ENCODE measurements around the gene MRPS26.

MRPS26 gene

DNA sequence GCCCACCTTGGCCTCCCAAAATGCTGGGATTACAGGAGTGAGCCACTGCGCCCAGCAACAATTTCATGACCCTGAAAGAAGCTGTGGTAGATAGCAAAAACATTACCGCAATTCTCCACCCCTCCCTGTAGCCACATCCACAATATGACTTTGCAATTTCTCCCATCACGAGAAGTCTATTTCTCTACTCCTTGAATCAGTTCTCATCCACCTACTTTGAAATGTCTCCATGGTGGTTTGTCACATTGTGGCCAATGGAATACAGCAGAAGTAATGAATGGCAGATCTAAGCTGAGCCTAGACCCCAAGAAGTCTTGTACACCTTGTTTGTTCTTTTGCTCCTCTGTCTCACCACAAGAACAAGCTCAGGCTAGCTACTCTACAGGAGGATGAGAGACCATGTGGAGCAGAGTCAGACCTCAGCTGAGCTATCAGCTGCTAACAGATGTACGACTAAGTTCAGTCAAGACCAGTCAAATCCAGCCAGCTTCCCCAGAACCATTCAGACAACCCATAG lies 31.8 kb downstream of the MRPS26 start:
- DNase-seq = no peak

DNA sequence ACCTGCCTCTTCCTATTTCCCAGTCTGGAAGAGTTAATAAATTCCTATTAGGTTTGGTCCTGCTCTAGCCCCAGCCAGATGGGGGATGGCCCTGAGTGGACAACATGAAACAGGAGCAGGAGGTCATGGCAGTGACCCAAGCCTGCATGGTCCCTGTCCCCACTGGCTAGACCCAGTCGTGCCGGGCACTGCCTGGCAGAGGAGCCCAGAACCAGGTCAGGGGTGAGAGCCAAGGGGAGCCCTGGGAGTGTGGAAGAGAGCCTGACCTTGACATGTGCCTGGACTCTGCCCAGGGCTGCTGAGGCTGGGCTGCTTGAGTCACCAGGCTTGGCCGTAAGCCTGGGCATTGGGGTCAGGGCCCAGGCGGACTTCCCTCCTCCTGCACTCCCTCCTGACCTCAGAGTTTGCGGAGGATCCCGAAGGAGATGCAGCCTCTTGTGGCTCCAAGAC lies 35.1 kb downstream of the MRPS26 start:
- no peak for DNase-seq

DNA sequence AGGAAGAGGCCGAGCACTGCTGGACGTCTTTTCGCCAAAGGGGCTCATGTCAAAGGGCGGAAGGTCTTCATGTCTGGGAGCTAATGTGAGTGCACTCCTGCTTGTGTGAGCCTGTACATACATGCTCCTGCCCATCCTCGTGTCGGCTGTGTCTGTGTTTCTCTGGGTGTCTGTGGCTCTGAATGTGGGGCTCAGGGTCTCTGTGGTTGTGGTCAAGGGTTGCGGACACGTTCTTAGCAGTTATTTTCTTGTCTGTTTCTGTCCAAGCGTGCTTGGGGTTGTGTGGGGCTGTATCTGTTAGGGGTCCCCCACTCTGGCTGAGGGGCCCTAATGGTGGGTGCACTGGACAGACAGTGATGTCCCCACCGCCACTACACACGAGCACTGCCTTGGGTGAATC lies 35.8 kb downstream of the MRPS26 start:
- DNase-seq = no peak

DNA sequence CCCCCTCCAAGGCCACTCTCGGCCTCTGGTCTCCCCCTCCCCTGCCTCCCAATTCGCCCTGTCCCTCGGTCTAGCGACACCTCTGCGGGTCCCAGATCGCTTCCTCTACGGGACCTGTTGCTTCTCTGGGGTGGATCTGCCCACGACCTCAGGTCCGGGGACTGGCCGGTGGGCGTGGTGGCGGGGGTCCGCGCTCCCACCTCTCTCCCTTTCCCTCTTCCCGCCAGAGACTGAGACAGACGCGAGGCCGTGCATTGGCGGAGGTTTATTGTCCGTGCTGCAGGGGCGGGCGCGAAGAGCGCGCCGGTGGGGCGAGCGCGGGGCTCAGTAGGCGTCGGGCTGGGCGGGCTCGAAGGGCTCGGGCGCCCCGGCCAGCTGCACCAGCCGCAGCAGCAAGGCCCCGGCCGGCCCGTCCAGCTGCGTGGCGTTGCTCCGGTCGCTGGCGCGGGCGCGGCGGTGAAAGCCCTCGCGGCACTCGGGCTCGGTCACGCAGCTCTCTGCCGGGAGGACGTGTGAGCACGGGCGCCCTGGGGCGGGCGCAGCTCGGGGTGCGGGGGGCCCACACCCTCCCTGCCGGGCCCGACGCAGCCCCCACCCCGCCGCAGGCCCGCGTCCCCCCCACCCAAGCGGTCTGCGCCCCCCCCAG lies 36.6 kb downstream of the MRPS26 start:
- no peak for DNase-seq

DNA sequence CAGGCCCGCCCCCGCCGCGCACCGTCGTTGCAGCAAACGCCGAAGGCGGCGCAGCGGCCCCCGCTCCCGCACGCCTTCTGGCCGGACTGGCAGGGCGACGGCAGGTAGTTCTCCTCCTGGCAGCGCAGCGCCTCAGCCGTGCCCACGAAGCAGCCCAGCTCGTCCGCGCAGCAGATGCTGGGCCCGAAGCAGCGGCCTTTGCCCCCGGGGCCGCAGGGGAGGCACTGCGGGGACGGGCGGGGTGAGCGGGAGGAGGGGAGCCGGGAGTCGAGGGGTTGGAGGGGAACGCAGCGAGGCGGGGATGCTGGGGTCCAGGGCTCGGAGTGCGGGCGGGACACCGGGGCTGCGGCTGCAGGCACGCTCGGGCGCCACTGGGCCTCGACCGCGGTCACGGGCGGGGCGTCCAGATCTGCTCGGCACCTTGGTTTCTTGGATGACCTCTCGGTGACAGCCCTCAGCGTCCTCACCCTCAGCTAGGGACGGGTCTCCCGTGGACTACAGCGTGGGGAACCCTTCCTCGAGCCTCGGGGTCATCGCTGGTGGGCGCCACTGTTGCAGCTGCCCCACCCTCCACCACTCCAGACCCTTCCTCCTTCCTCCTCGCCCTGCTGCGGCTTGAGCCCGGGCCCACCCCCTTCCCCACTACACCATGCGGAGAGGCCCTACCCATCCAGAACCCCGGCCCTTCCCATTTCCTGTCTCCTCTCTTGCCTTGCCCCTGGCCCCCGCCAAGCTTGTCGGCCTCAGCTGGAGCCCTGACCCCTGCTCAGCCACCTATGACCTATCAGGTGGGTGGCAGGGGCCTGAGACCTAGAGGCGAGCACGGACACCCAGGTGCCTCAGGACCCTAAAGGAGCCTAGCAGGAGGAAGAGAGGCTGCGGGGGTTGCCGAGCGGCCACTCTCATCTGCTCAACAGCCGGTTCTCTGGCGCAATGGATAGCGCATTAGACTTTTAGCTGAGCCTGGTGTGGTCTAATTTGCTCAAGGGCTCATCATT lies 37.4 kb downstream of the MRPS26 start:
- no peak for DNase-seq

DNA sequence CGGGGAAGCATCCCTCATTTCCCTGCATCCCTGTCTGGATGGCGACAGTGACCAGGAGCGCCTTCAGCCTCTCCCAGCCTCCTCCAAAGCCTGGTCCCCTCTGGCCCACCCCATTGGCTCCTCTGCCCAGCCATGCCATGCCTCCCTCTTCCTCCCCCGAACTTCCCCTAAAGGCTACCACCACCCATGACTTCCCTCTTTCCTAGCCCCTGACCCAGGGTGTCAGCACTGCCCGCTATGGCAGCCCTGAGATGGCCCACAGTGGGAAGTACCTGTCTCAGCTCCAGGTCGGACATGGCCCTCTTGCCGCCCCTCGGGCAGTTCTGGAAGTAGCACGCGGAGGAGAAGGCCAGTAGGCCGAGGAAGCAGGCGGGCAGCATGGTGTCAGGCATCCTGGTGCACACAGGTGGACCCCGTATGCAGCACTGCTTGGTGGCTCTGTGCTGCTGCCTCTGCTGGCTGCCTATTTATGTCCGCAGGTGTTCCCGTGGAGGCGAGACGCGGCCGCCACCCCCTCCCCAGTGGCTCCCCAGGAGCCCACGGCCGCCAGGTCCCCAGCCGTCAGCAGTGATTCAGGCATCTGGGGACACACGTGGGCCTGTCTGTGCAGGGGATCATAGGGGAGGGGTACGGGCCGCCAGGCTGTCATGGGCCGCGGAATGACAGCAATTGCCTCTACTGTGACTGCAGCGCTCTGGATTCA lies 38.6 kb downstream of the MRPS26 start, which contains the start of gene AVP:
Gene AVP, minus strand, starts transcription at position 442 of the 703 bp plus-strand sequence. Its CDS starts 50 bp downstream, at position 392.
- DNase-seq = no peak

DNA sequence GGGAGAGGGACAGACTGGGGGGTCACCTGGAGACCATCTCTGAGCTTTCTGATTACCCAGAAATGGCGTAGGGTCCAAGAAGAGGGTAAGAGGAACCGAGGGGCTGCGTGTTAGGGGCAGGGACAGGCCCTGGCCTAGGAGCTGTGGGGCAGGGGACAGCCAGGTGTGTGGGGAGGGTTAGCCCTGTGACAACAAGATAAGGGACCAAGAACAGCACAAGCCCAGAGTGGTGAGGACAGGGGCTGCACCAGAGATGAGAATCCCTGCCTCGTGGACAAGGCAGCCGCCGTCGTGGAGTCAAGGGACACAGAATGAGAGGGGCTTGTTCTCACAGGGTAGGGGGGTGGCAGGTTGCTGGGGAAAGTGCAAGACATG lies 39.1 kb downstream of the MRPS26 start:
- DNase-seq = no peak

DNA sequence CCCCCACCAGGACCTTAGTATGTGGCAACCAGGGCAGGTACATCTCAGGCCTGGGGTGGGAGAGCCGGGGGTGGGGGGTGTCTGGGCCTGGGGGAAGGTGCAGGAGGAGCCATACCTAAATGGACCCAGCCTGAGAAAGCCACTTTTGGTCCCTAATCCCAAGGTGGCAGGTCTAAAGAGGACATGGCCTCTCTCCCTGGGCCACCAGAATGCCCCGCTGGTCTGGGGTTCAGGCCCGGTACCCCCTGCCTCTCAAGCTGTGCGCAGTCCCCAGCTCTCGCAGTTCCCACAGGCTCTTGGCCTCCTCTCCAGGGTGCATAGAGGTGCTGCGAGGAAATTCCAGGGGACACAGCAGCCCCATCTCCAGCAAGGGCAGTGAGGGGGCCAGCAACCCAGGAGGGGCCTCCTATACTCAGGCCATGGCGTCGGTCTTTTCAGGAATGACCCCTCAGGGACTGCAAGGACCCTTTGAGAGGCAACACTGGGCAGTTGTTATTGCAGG lies 39.8 kb downstream of the MRPS26 start:
- DNase-seq = no peak

DNA sequence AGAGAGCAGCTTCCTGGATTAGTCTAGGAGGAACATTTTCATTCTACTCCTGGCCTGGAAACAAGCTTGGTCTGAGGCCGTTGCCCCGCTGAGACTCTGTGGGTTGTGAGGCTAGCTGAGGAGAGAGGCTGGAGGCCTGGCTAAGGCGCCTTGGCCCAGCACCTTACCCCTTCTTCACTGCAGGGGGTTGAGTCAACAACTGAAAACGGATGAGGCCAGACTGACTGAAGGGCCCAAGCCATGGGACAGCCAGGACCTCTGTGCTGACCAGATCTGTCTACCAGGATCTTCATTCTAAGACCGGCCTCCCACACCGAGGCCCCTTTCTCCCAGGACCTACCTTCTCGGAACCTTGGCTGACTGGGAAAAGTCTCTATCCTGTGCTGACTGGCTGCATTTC lies 42.2 kb downstream of the MRPS26 start:
- no peak for DNase-seq

DNA sequence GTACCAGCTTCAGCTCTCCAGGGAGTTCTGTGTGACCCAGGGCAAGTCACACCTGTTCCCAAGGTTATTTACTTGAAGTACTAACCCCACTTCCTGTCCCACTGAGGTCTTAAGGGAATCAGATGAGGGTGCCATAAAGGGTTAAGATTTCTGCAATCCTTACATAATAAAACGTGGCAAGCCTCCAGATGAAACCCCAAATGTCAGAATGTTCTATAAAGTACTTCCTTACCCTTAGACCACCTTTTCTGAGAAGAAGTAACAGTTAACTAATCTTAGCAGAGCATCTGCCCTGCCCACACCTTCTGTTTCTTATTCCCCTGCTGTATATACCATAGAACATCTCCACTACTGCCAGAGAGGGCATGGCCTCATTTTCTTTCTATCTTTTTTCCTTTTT lies 44.7 kb downstream of the MRPS26 start:
- no peak for DNase-seq

DNA sequence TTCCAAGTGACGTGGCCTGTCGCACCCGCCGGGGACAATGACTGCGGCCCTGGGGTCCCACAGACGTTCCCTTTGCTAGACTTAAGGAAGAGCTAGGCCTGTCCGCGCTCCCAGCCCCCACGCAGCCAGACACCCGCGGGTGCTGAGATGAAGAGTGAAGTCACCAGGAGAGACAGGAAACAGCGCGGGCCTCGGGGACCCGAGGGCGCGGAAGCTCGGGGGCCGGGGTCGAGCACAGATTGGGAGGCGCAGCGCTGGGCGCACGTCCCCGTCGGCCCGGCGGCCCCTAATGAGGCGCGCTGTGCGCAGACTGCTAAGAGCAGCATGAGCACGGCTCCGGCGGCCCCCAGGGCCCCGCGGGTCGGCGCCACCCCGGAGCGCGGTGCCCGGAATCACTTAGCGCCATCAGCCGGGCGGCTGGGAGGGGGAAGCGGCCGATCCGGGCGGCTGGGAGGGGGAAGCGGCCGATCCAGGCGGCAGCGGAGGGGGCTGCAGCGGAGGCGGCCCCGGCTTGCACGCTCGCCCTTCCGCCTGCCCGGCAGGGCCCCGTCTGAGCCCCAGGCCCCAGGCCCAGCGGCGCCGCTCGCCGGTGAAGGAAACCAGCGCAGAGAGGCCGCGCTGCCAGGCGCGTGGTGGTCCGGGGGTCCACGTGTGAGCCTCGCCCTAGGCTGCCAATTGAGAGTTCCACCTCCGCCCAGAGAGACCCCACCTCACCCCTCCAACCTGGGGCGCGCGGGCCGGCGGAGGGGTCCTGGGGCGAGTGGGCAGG lies 46.9 kb downstream of the MRPS26 start:
- peak; percentile 75 for DNase-seq

DNA sequence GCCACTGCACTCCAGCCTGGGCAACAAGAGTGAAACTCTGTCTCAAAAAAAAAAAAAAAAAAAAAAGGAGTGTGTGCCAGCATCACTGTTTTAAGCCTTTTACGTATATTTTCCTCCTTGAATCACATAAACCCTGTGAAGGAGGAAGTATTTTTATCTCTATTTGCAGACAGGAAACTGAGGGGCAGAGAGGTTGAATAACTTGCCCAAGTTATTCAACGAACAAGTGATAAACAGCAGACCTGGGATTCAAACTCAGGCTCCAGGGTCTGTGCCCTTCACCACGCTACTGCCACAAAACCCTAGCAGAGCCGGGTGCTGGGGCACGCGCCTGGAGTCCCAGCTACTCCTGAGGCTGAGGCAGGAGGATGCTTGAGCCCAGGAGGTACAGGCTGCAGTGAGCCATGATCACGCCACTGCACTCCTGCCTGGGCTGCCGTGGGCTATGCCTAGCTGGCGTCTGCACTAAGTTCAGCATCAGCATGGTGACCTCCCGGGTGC lies 48.1 kb downstream of the MRPS26 start:
- no peak for DNase-seq

DNA sequence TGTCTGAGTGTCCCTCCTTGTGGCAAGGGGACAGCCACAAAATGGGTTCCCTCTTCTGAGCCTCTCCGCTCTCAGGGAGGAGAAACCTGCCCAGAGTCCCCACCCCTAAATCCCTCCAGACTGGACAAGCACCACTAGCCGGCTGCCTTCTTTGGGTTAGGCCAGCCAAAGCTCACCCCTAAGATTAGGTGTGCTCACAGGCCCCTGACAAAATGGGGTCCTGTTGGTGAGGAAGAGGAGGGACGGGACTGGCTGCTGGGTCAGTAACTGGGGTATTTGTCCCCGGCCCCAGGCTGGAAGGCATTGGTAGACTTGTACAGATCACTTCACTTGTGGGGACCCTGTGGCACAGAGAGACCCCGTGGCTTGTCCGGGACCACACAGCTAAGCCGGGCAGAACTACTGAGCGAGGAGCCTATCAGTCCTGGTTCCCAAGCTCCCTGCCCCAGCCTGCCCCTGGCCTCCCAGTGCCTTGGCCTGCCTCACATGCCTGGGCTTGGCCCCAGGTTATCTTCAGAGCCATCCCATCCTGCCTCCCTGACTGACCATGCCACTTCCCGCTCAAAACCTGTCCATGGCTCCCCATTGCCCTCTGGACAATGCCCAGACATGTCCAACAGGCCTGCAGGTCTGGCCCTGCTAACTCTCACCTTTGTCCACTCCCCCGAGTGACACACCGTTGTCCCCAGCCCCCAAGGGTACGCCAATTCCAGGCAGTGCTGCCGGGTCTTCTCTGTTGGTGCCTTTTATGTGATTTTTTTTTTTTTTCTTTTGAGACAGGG lies 49.2 kb downstream of the MRPS26 start:
- no peak for DNase-seq

All from activated CD8-positive, alpha-beta memory T cell treated with anti-CD3 and anti-CD28 coated beads, Interleukin-2, amount 50 U/mL, for 48 hours (primary cell).